HG03520 (cell line): Measurements from ENCODE around the gene RHEBL1.
A peak's percentile ranks its signal among the peaks of the same experiment; 100 is the strongest.

Experiments
- ATAC-seq: cut with Tn5 transposase; IDR thresholded peaks from one replicate; pipeline ENCODE4 v1.9.1; 2021; ENCODE audit warnings: mild to moderate bottlenecking, moderate library complexity; ENCODE audit not compliant: unreplicated experiment

The RHEBL1 gene

DNA sequence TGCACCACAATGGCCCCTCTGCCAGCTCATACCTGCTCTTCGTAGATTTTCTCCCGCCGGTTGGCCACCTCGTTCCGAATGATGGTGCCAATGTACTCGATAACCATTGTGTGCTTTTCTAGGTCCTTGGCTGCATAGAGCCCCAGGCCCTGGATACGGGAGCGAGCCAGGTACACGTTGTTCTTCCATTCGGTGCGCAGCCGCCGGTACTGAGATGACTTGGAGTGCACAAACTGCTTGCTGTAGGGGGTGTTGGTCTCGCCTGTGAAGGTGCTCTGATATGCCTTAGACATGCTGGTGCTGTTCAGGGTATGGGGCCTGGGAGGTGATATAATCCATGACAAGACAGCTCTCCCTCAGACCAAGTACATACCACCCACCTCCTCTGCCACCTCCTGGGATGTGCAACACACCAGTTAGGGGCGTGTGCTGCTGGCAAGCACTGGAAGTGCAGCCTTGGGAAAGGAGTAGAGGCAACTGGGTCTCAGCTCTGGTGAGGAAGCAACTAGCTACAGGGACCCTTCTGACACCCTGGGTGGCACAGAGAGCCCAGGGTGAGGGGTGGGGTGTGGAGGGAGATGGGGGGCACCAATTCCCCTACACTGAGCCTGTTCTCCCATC, 47.1 kb downstream of the RHEBL1 start:
- no peak for ATAC-seq

DNA sequence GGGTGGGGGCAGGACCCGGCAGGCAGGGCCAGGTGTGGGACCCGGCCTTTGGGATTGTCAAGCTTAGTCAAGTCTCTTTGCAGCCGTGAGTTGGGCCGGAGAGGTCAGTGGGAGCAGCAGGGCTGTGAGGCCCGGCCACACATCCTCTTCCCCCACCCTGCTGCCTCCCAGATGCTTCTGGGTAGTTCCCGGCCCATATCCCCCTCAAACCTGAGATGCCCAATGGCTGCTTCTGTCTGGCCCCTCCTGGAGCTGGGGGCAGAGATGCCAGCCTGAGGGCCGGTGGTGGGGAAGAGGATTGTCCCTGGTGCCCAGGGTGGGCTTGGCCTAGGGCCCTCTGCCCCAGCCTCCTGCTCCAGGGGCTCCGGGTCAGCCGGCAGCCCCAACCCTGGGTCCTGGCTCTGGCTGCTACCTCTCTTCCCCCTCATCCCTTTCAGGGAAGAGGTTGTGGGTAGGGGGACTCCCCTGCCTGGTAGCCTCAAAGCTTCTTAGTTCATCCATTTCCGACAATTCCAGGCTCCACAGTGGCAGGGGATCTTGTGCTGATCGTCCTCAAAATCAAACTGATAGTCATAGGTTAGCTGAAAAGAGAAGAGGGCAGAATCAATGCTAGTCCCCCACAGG, 48.4 kb downstream of the RHEBL1 start:
- no peak for ATAC-seq

DNA sequence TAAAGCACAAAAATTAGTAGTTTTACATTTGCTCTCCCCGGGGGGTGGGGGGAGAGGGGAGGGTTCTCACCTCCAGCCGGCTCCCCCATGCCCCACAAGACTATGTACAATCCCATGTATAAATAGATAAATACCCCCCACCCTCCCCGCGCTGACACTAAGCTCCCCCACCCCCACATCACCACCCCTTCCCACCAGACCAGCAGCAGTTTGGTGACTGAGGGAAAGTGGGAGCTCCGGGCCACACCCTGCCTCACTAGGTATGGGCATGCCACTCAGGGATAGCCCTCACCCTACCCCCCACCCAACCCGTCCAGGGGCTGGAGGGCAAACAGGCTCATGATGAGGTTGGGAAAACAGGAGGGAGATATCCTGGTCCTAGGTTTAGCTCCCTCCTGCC, 49.3 kb downstream of the RHEBL1 start:
- no peak for ATAC-seq

DNA sequence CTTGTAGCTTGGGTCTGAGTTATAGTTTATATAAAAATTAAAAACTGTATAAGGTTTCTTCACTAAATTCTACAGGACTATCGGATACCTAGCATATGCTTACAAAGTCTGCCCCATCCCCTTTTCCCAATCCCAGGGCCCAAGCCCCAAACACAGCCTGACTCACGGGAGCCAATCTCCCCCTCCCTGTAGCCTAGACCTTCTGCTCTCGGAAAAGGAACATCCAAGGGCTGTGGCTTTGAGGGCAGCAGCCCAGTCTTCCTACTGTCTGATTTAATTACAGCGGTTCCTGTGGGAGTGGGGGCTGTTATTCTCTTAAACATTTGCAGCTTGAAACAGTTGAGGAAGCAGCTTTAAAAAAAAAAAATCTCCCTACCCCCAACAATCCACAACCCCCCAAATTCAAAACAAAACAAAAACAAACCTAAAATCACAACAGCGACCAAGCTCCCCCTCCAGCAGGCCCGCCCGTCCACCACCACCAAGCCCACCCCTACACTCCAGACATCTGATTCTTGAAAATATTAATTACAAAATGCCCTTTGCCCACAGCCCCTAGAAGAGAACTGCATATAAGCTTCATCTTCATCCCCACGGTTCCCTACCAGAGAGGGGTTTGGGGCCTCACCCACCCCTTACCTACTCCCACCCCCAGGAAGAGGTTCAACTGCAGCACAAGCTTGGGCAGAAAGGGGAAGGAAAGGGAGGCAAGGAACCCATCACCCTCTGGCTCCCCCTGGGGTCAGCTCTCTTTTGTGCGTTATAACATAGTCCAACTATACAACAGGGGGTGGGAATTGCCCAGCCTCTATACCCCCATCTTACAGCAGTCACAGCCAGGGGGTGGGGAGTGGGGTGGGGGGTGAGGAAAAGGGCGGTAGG, 50.1 kb downstream of the RHEBL1 start:
- ATAC-seq = no peak

DNA sequence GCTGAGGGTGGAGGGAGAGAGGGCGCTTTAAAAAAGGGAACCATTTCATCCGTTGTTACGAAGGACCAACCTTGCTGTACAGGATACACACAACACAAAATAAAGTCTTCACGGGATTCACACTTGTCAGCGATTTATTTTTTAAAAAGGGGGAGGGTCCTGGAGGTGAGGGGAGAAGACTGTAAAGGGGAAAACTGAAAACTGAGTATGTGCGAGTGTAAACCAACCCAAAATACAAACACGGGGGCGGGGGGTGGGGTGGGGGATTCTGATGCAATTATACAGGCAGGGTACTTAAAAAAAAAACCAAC, 50.7 kb downstream of the RHEBL1 start:
- no peak for ATAC-seq

DNA sequence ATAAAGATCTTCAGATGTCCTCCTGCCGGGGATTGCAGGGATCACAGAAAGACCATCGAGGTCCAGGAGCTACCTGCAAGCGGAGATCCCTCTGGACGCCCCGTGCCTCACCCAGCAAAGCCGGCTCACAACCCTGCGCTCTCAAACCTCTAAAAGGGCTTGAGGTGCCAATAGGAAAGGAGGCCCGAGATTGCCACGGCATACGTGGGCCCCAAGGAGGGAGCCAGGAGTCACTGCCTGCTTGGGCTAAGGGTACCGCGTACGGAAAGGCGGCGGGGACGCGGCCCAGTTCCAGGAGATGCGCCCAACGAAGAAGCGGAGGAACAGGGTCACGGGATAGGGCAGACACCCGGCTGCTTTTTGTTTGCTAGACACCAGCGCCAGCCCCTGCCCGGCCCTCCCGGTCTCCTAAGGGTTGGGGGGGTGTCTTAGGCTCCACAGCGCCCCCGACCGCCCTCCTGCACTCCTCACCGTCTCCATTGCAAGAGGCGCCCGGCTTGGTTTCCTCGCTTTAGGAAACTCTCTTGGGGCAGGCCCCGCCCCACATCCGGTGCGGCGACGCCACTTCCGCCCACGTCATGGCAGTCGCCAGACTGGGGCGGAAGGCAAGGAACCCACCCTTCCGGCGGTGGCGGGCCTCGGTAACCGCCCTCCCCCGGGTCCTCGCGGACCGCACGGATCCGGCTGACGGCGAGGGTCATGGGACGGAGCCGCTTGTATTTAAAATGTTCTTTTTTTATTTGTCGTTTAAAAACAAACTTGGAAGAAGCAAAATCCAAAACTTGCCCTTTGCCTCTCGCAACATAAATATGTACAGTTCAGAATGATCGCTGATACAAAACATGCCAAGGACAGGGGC, 51.3 kb downstream of the RHEBL1 start, which contains the start of gene PRKAG1:
TSS of gene PRKAG1 (minus strand) at position 516 of the 859 bp plus-strand sequence. CDS start at position 480, 36 bp downstream.
- ATAC-seq = peak; percentile 87

DNA sequence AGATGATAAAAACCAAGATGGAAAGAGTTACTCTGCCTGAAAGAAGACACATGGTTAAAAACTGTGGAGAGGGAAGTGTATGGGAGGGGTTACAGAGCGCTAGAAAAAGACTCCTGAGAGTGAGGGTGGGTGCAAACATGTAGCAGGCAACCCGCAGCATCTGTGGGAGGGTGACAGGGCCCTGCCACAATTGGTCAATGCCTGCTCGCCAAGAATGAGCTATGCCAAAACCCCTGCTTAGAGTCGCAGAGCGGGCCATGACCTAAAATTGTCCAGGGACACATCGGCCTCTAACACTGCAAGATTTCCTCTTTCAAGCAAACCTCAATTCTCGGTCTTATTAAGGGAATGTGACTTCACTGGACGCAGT, 51.9 kb downstream of the RHEBL1 start:
- ATAC-seq = peak; percentile 10

DNA sequence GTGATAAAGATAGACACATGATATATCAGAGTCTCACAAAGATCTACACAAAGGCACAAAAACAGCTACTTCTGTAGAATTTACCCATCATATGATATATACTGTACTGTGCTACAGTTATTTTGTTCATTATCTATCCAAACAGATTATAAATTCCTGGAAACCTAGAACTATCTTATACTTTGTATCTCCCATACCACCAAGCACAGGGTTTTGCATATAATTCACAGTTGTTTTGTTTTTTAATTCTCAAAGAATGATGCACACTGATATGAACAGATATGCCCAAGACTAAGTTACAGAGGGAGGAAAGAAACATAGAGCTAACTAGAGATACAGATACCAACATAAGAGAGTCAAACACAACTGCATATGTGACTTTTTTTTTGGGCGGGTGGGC, 54.6 kb downstream of the RHEBL1 start:
- no peak for ATAC-seq
